Right ventricle myocardium inferior (tissue), 1 donor: Measurements from ENCODE around the gene POU2AF1. TPM values are rescaled to one million over a fixed set of nuclear protein-coding genes. Genes with fewer than 3 reads are reported as not detected.

Experiments used
- ATAC-seq: fragments of 200-7000 bp; cut with Tn5 transposase; one replicate; pipeline ENCODE4 v1.9.1; 2020; ENCODE audit warnings: mild to moderate bottlenecking, moderate library complexity
- DNase-seq: peaks from one replicate; pipeline ENCODE4 v3.0.0; 2021; ENCODE audit errors: missing footprints
- intact Hi-C: fragments of 100-400 bp; cut with DNase I; formaldehyde crosslinking; loops from one replicate; pipeline ENCODE4 v1.11.0; 2022
- microRNA-seq: library from miRNA; unstranded; fragments of <30 nt; microRNA quantifications from one replicate; pipeline ENCODE4 v1.2.0, GENCODE V29; 2020
- total RNA-seq: library from RNA; stranded (reverse); fragmentation: NEBNext Ultra II Directional; extraction: Animal tissue kit (Norgen Biotek cat#: 25700); gene quantifications from one replicate; pipeline ENCODE4 v1.2.1, GENCODE V29; 2021
- donor health status: DM: no; HTN: yes; CAD: no; lungs with severe emphysema.

Gene POU2AF1
- total RNA-seq, 1 donor from 2014 or later: 0.24 TPM

DNA sequence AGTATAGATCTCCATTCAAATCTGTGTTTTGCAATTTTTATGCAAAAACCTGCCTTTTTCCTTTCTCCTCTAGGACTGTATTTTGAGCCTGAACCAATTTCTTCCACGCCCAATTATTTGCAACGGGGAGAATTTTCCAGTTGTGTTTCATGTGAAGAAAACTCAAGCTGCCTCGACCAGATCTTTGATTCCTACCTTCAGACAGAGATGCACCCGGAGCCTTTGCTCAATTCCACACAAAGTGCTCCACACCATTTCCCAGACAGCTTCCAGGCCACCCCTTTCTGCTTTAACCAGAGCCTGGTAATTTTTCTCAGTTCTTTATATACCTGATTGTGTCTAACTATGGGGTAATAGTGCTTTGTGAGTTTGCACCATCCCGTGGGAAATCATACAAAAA is 72.8 kb downstream of the POU2AF1 start:
- DNase-seq: no peak
- intact Hi-C loops: no loop called here
- ATAC-seq: no peak

DNA sequence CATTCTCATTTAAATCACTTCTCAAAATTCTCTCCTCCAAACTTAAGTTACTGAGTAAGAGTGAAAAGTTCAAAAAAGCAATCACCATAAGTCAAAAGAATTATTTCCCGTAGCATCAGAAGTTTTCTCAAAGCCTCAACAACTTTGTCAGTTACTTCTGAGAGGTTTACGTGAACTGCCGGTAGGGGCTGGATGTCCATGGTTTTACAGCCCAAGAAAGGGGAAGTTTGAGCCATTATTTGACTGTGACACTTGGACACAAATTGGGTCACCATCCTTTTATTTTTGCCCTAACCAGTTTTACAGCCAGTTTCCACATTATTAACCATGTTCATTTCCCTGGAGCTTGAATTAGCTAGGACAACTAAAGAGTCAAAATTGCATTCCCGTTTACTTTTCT is 73.2 kb downstream of the POU2AF1 start:
- ATAC-seq (no peak), DNase-seq (no peak)
- intact Hi-C loops: no loop called here

DNA sequence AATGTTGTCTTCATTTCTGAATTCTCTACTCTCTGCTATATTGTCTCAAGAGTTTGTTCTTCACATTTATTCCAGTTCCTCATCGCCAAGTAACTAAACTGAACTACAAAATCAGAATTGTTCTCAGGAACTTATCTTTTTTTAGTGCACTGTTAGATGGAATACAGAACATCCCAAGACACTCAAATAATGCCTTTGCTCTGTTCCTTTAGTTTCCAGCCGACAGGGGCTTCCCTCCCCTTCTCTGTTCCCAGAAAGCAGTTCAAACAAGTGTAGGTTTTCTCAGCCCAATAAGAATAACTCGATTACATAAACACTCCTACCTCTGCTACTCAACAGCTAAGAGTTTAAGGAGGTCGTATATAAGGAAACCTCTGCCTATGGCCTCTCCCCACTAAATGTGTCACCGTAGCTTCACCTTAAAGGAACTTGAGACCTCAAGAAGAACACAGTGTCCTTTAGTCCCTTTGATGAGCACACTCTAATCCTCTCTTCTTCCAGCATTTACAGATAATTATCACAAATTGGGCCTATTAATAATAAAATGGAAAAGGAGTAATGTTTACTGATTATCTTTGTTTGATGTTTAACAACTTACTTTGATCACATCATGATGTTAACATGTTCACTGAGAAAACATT is 73.8 kb downstream of the POU2AF1 start:
- intact Hi-C loops: no loop called here
- DNase-seq: no peak
- no peak for ATAC-seq

DNA sequence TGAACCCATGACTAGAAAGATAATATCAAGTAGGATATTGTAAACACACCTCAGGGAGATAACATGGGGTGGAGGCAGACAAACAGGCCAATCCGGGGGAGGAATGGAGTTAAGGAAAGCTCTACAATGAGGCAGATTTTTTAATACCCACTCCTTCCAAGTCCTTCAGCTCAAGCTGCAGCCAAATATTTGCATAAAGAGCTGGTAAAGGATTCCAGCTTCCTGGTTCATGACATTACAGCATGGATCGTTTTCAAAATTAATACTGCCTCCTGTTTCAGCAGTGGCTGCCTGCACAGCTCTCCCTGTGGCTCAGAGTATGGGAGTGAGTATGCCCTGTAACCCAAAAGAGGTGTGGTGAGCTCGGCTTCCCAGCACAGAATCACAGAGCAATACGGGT is 75.6 kb downstream of the POU2AF1 start:
- no peak for ATAC-seq

DNA sequence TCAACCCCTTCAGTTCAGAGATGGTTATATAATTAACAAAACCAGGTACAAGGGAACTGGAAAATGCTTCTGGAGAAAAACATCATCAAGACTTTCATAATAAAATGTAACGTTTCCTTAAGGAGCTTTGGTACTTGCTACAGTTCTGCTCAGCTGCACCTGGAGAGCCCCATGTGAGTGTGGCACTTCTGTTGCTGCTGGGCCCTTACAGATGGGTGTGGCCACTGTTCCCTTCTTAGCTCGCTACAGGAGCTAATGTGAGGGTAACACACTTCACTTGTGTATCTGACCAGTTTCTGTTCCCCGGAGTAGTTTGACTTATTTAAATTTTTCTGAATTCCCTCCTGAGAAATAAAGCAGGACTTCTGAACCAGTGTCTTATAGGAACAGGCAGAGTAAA is 76.8 kb downstream of the POU2AF1 start:
- intact Hi-C loops: no loop called here
- DNase-seq: no peak

More for the DNA sequence above, 75.6 kb downstream of the POU2AF1 start:
- no peak for DNase-seq
- intact Hi-C loops: no loop called here

More for the DNA sequence above, 76.8 kb downstream of the POU2AF1 start:
- no peak for ATAC-seq

Small RNAs within 50 kb of the gene (microRNA-seq; reads per million reads assigned to microRNA genes)
- not detected for gene MIR4491

Other genes with a start within 250 kb of the POU2AF1 start
- not detected for gene POU2AF2, start 133.6 kb downstream of the POU2AF1 start, total RNA-seq
- gene POU2AF3, start 80.7 kb downstream of the POU2AF1 start, total RNA-seq: 0.65 TPM
- not detected for gene BTG4, start 133.1 kb upstream of the POU2AF1 start, total RNA-seq
- gene HOATZ, start 135.5 kb upstream of the POU2AF1 start, total RNA-seq: not detected
- 3.7 TPM for gene LAYN, start 161.4 kb upstream of the POU2AF1 start, total RNA-seq
- gene SIK2, start 223.2 kb upstream of the POU2AF1 start, total RNA-seq: 15.9 TPM